ENCODE measurements around the gene LPIN1.

The LPIN1 gene

DNA sequence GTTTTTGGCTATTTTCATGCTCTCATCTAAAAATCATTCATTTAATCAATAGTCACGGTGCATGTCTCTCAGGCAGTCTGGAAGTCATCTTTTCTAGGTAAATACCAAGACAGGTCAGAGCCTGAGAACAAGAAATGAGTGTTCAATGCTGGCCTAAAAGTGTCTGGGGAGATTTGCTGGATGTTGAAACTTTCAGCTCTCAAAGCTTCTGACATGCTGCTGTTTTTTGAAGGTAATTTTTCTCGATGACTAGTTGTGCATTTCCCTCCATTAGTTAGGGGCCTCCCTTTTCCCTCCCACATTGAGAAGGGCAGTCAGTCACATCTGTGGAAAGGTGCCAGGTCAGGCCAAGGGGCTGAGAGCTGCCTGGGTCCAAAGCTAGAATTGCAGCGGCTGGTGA is 115.6 kb downstream of the LPIN1 start:
- Histone ChIP-seq H3K36me3 (ENCODE audit: control insufficient read depth, insufficient read depth, low read length) (no peaks in the 10 kb centered on the region), H3K9me3 (ENCODE audit: control insufficient read depth, insufficient read depth, low read depth, low read length) (peaks cover 43% of the 10 kb centered on the region), H3K27ac (ENCODE audit: low read depth, low read length) (no peak overlapping the region), H3K4me1 (ENCODE audit: control insufficient read depth, insufficient read depth, low read length) (peaks cover 7% of the 10 kb centered on the region), H3K27me3 (ENCODE audit: control insufficient read depth, insufficient read depth, low read length) (no peaks in the 10 kb centered on the region), H3K9ac (ENCODE audit: low read length) (no peak overlapping the region), H3K4me3 (ENCODE audit: low read depth, low read length) (no peak overlapping the region)

DNA sequence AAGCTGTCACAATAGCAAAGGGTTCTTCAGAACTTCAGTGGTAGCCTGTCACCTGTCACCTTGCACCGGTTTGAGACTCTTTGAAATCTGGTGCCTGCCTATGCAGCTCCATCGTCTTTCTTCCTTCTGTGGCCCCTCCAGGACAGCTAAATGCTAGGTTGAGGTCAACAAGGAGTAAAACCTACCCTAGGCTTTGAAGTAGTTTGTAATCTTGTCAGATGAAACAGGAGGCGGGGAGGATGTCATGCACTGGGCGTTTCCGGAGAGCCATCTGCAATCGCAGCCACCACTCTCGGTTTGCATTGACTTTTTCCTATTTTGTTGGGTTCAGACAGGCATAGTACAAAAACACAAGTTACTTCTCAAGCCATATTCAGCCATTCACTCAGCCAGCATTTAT is 116.7 kb downstream of the LPIN1 start:
- Histone ChIP-seq H3K4me1 (ENCODE audit: control insufficient read depth, insufficient read depth, low read length) (peaks cover 7% of the 10 kb centered on the region), H3K27ac (ENCODE audit: low read depth, low read length) (no peak overlapping the region)

DNA sequence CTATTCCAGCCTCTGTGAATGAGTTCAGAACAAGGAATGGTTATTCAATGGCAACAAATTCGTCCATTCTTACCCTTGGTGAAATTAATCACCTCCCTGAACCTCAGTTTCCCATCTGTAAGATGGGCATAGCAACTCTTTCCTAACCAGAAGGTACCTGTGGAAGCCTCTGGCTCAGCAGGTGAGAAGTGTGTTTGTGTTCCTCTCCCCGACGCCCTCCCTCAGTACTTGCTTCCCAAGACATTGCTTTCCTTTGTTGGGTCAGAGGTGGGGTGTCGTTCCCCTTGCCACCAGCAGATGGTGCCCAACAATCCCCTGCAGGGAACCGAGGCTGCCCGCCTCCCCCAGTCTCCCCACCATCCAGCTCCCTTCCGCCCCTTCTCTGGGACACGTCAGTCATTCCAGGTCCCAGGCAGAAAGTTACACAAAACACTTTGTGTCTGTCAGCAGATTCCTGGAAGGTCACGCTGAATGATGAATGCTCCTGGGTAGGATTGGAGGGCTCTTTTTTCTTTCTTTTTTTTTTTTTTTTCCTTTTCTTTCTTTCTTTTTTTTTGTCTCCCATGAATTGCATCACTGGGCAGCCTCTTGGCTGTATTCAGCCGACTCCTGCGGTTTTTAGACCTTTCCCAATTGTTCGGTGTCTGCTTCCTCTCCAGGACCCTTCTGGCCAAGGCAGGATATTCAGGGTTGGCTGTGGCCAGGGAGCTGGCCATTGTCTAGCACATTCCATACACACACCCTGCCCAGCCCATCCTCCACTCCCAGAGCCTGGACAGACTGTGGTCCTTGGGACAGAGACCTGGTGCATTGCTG is 117.3 kb downstream of the LPIN1 start:
- Histone ChIP-seq H3K9ac (ENCODE audit: low read length) (no peak overlapping the region), H3K36me3 (ENCODE audit: control insufficient read depth, insufficient read depth, low read length) (no peaks in the 10 kb centered on the region), H3K4me3 (ENCODE audit: low read depth, low read length) (no peak overlapping the region), H3K9me3 (ENCODE audit: control insufficient read depth, insufficient read depth, low read depth, low read length) (peaks cover 32% of the 10 kb centered on the region), H3K27me3 (ENCODE audit: control insufficient read depth, insufficient read depth, low read length) (no peaks in the 10 kb centered on the region), H3K4me1 (ENCODE audit: control insufficient read depth, insufficient read depth, low read length) (peaks cover 7% of the 10 kb centered on the region), H3K27ac (ENCODE audit: low read depth, low read length) (no peak overlapping the region; the same call in 1 of the 2 replicates)

More for the DNA sequence above, 116.7 kb downstream of the LPIN1 start:
- H3K36me3 ChIP-seq (ENCODE audit: control insufficient read depth, insufficient read depth, low read length) = no peaks in the 10 kb centered on the region
- peaks cover 37% of the 10 kb centered on the region for H3K9me3 ChIP-seq (ENCODE audit: control insufficient read depth, insufficient read depth, low read depth, low read length)
- H3K4me3 ChIP-seq (ENCODE audit: low read depth, low read length) = no peak overlapping the region
- H3K27me3 ChIP-seq (ENCODE audit: control insufficient read depth, insufficient read depth, low read length) = no peaks in the 10 kb centered on the region
- no peak overlapping the region for H3K9ac ChIP-seq (ENCODE audit: low read length)

DNA sequence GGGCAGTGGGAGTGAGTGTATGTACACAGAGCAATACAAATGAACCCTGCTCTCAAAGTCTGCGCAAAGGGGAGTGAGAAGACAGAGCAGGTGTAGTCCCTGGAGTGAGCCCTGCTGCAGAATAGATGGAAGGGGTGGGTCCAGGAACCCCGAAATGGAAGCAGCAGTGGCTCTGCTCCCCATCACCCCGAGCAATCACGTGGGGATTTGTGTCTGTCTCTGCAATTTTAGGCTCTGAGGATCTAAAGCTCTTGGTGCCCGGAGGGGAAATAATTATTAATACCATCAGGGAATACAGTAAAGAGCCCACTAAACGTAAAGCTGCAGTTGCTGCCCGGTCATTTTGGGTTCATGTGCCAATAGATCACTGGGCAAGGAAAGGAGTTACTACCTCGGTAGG is 118.3 kb downstream of the LPIN1 start:
- Histone ChIP-seq H3K27me3 (ENCODE audit: control insufficient read depth, insufficient read depth, low read length) (no peaks in the 10 kb centered on the region), H3K9ac (ENCODE audit: low read length) (no peak overlapping the region), H3K9me3 (ENCODE audit: control insufficient read depth, insufficient read depth, low read depth, low read length) (peaks cover 22% of the 10 kb centered on the region), H3K4me3 (ENCODE audit: low read depth, low read length) (no peak overlapping the region), H3K27ac (ENCODE audit: low read depth, low read length) (no peak overlapping the region), H3K4me1 (ENCODE audit: control insufficient read depth, insufficient read depth, low read length) (peaks cover 7% of the 10 kb centered on the region), H3K36me3 (ENCODE audit: control insufficient read depth, insufficient read depth, low read length) (no peaks in the 10 kb centered on the region)

DNA sequence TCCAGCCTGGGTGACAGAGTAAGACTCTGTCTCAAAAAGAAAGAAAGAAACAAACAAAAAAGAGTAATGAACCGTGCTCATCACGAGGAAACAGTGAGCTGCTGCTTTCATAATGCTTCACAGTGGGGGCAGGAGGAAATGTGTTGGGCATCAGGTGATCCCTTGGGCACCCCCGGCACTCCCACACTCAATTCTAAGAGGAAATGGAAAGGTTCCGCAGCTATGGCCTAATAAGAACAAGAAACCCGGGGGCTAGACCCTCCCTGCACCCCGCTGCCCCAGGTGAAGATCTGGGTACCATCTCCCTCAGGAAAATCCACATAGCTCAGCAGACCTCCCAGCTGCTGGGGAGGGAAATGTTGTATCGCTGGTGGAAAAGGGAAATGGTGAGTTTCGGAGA is 118.9 kb downstream of the LPIN1 start:
- Histone ChIP-seq H3K9ac (ENCODE audit: low read length) (no peak overlapping the region), H3K9me3 (ENCODE audit: control insufficient read depth, insufficient read depth, low read depth, low read length) (peaks cover 16% of the 10 kb centered on the region), H3K36me3 (ENCODE audit: control insufficient read depth, insufficient read depth, low read length) (no peaks in the 10 kb centered on the region), H3K27ac (ENCODE audit: low read depth, low read length) (no peak overlapping the region), H3K27me3 (ENCODE audit: control insufficient read depth, insufficient read depth, low read length) (no peaks in the 10 kb centered on the region), H3K4me3 (ENCODE audit: low read depth, low read length) (no peak overlapping the region), H3K4me1 (ENCODE audit: control insufficient read depth, insufficient read depth, low read length) (peaks cover 13% of the 10 kb centered on the region)

DNA sequence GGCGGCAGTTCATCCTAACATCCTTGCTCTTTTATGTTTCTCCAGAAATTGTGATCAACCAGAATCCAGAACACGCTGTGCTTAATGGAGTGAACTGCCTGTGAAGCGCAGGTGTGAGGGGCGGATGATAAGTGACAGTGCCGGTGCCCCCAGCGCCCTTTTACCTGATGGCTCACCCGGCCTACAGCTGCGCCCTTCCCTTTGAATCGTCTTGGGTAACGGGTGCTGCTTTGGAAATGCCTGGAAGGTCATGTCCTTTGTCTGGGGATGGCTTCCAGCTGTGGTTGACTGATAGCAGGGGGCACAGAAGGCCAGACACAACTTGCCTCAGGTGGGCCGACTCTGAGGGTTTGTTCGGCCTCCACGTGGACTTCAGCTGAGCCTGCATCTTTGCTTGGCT is 119.4 kb downstream of the LPIN1 start:
- peaks cover 11% of the 10 kb centered on the region; the same call in 1 of the 2 replicates for H3K9me3 ChIP-seq (ENCODE audit: control insufficient read depth, insufficient read depth, low read depth, low read length)
- H3K4me3 ChIP-seq (ENCODE audit: low read depth, low read length) = no peak overlapping the region
- no peaks in the 10 kb centered on the region for H3K27me3 ChIP-seq (ENCODE audit: control insufficient read depth, insufficient read depth, low read length)
- no peaks in the 10 kb centered on the region for H3K36me3 ChIP-seq (ENCODE audit: control insufficient read depth, insufficient read depth, low read length)
- H3K27ac ChIP-seq (ENCODE audit: low read depth, low read length) = no peak overlapping the region
- H3K9ac ChIP-seq (ENCODE audit: low read length) = no peak overlapping the region
- peaks cover 14% of the 10 kb centered on the region for H3K4me1 ChIP-seq (ENCODE audit: control insufficient read depth, insufficient read depth, low read length)

DNA sequence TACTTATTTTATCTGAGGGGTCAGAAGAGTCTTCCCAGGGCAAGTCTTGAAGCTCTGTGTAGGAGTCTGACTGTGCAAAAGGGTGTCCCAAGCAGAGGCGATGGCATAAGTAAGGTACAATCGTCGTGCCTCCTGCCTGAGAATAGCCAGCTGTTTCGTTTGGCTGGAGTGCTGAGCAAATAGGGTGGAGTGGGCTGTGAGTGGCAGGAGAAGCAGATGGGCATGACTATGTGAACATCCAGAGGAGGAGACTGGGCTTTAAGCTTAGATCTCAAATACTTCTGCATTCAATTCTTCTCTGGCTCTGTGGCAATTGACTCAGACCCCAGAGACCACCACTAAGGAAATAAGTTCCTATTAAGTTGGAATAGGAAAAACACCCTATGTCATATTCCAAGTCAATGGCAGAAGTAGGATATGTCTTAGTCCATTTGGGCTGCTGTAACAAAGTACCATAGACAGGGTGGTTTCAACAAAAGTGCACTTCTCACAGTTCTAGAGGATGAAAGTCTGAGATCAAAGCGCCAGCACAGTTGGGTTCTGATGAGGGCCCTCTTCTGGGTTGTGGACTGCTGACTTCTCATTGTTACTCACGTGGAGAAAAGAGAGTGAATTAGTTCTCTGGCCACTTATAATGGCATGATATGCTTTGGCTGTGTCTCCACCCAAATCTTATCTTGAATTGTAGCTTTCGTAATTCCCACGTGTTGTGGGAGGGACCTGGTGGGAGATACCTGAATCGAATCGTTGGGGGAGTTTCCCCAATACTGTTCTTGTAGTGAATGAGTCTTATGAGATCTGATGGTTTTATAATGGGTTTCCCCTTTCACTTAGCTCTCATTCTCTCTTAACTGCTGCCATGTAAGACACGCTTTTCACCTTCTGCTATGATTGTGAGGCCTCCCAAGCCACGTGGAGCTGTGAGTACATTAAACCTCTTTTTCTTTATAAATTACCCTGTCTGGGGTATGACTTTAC is 120.2 kb downstream of the LPIN1 start:
- no peak overlapping the region for H3K9ac ChIP-seq (ENCODE audit: low read length)
- H3K27ac ChIP-seq (ENCODE audit: low read depth, low read length) = no peak overlapping the region
- no peaks in the 10 kb centered on the region for H3K27me3 ChIP-seq (ENCODE audit: control insufficient read depth, insufficient read depth, low read length)
- H3K4me3 ChIP-seq (ENCODE audit: low read depth, low read length) = no peak overlapping the region
- peaks cover 14% of the 10 kb centered on the region for H3K4me1 ChIP-seq (ENCODE audit: control insufficient read depth, insufficient read depth, low read length)
- peaks cover 11% of the 10 kb centered on the region; the same call in 1 of the 2 replicates for H3K9me3 ChIP-seq (ENCODE audit: control insufficient read depth, insufficient read depth, low read depth, low read length)
- H3K36me3 ChIP-seq (ENCODE audit: control insufficient read depth, insufficient read depth, low read length) = no peaks in the 10 kb centered on the region

DNA sequence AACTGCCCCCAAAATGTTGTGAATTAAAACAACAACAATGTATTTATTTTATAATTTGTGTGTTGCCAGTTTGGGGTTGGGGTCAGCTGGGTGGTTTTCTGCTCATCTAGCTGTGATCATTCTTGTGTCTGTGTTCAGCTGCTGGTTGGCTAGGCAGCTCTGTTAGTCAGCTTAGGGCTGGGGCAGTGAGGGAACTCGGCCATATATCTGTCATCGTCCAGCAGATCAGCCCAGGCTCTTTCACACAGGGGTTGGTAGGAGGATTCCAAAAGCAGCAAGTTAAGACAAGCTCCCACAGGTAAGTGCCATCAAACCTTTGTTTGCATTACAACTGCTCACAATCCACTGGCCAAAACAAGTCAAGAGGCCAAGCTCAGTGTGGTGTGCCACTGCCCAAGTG is 121.5 kb downstream of the LPIN1 start:
- Histone ChIP-seq H3K27me3 (ENCODE audit: control insufficient read depth, insufficient read depth, low read length) (no peaks in the 10 kb centered on the region), H3K4me1 (ENCODE audit: control insufficient read depth, insufficient read depth, low read length) (peaks cover 14% of the 10 kb centered on the region), H3K9me3 (ENCODE audit: control insufficient read depth, insufficient read depth, low read depth, low read length) (peaks cover 11% of the 10 kb centered on the region; the same call in 1 of the 2 replicates), H3K36me3 (ENCODE audit: control insufficient read depth, insufficient read depth, low read length) (no peaks in the 10 kb centered on the region), H3K9ac (ENCODE audit: low read length) (no peak overlapping the region), H3K27ac (ENCODE audit: low read depth, low read length) (no peak overlapping the region), H3K4me3 (ENCODE audit: low read depth, low read length) (no peak overlapping the region)

DNA sequence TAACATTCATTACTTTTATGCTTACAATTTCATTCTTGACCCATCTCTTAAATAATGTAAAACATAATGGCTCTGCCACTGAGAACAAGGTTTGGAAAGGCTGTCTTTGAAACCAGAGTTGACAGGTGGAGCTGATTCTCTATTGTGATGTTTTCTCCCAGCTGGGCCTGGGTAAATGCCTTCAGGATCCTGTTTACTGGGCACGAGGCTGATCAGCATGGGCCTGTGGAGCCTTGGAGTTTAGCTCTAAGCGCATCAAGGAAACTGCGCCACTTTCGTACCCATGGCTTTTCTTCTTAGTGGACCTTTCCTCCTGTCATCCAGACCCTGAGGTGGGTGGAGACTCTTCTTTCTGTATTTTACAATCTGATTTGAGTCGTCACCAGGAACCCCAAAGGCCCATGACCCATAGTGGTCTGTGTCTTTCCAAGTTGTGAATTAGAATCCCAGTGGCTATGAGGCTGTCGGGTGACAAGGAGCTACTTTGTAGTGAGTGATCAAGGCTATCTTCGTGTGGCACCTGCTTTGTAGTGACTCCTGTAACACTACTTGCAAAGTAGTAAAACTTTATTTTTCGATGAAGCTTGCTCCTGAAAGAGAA is 123.1 kb downstream of the LPIN1 start:
- Histone ChIP-seq H3K9me3 (ENCODE audit: control insufficient read depth, insufficient read depth, low read depth, low read length) (peaks cover 11% of the 10 kb centered on the region; the same call in 1 of the 2 replicates), H3K27me3 (ENCODE audit: control insufficient read depth, insufficient read depth, low read length) (no peaks in the 10 kb centered on the region), H3K27ac (ENCODE audit: low read depth, low read length) (no peak overlapping the region), H3K9ac (ENCODE audit: low read length) (no peak overlapping the region), H3K4me3 (ENCODE audit: low read depth, low read length) (no peak overlapping the region), H3K36me3 (ENCODE audit: control insufficient read depth, insufficient read depth, low read length) (no peaks in the 10 kb centered on the region), H3K4me1 (ENCODE audit: control insufficient read depth, insufficient read depth, low read length) (peaks cover 7% of the 10 kb centered on the region)

DNA sequence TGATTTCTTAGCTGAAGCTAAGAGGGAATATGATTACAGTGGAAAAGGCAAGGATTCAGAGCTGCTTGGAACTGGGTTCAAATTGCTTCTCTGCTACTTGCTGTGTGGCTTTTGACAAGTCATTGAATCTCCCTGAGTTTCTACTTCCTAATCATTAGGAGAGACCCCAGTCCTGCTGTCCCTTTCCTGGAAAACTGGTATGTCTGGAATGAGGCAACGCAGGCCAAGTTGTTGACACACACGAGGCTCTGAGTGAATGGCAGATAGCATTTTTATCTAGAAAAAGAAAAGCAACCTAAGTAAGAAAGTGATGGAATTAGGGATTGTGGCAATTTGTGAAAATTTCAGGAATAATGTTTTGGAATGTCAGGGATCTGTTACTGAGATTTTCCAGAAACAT is 123.6 kb downstream of the LPIN1 start:
- Histone ChIP-seq H3K27me3 (ENCODE audit: control insufficient read depth, insufficient read depth, low read length) (no peaks in the 10 kb centered on the region), H3K4me3 (ENCODE audit: low read depth, low read length) (no peak overlapping the region)

More for the DNA sequence above, 123.6 kb downstream of the LPIN1 start:
- peaks cover 11% of the 10 kb centered on the region; the same call in 1 of the 2 replicates for H3K9me3 ChIP-seq (ENCODE audit: control insufficient read depth, insufficient read depth, low read depth, low read length)
- no peaks in the 10 kb centered on the region for H3K36me3 ChIP-seq (ENCODE audit: control insufficient read depth, insufficient read depth, low read length)
- H3K9ac ChIP-seq (ENCODE audit: low read length) = no peak overlapping the region
- H3K4me1 ChIP-seq (ENCODE audit: control insufficient read depth, insufficient read depth, low read length) = peaks cover 7% of the 10 kb centered on the region
- no peak overlapping the region for H3K27ac ChIP-seq (ENCODE audit: low read depth, low read length)
